Heart left ventricle (tissue), 16 donors: ENCODE results near the gene SHC3. TPM values are rescaled to one million over a fixed set of nuclear protein-coding genes. Genes with fewer than 3 reads are reported as not detected.

Experiments
- ATAC-seq, 4 donors: fragments of 200-7000 bp; cut with Tn5 transposase; one replicate each; pipeline ENCODE4 v1.9.1; 2020 to 2022; ENCODE audit warnings: moderate library complexity in 4 of 4, mild to moderate bottlenecking in 3 of 4, moderate number of reproducible peaks in 1 of 4
- DNase-seq, 5 donors: peaks; one replicate each; pipeline ENCODE4 v3.0.0-alpha.2; 2020
- H3K27ac ChIP-seq, 12 donors: fragments of 200-600 bp; sonication (generic) in 4 of 12; one replicate each; pipeline versions ENCODE4 v1.5.0 to v1.8.0; 2016 to 2022; ENCODE audit warnings: mild to moderate bottlenecking in 2 of 12
- H3K27me3 ChIP-seq, 9 donors: fragments of 200-600 bp; sonication (generic) in 2 of 9; one replicate each; pipeline versions ENCODE4 v1.5.1 to v1.8.0; 2016 to 2022; ENCODE audit warnings: mild to moderate bottlenecking in 3 of 9
- H3K36me3 ChIP-seq, 9 donors: fragments of 200-600 bp; sonication (generic) in 2 of 9; one replicate each; pipeline versions ENCODE4 v1.5.0 to v1.8.0; 2018 to 2022; ENCODE audit warnings: mild to moderate bottlenecking in 2 of 9
- H3K4me1 ChIP-seq, 12 donors: fragments of 200-600 bp; sonication (generic) in 4 of 12; one replicate each; pipeline versions ENCODE4 v1.5.0 to v1.8.0; 2016 to 2022; ENCODE audit warnings: mild to moderate bottlenecking in 3 of 12
- H3K4me3 ChIP-seq, 12 donors: fragments of 200-600 bp; sonication (generic) in 4 of 12; one replicate each; pipeline versions ENCODE4 v1.5.0 to v1.8.0; 2017 to 2022; ENCODE audit warnings: mild to moderate bottlenecking in 9 of 12, moderate library complexity in 4 of 12
- H3K9me3 ChIP-seq, 12 donors: fragments of 200-600 bp; sonication (generic) in 4 of 12; one replicate each; pipeline versions ENCODE4 v1.5.0 to v1.8.0; 2016 to 2022; ENCODE audit warnings: mild to moderate bottlenecking in 1 of 12
- POLR2A ChIP-seq, 2 donors: fragments of 450-650 bp; IDR thresholded peaks; one replicate each; pipeline ENCODE4 v1.6.1; 2017; ENCODE audit warnings: antibody characterized with exemption in 2 of 2, mild to moderate bottlenecking in 2 of 2, moderate library complexity in 2 of 2
- WGBS, 4 donors: extraction: QIAGEN DNeasy Blood & Tissue Kit in 2 of 4; methylation state at CpG; one replicate each; pipeline versions ENCODE4 v1.1.5 to v1.1.7; 2013 to 2018; 5-methylcytosine and 5-hydroxymethylcytosine counted together
- intact Hi-C, 10 donors: fragments of 100-400 bp; cut with DNase I; formaldehyde crosslinking; loops; one replicate each; pipeline versions ENCODE4 v1.11.1 to v1.14.2; 2022
- polyA plus RNA-seq, 2 donors: library from polyadenylated mRNA; stranded (reverse); fragments of 200-250 nt; gene quantifications; one replicate each; pipeline ENCODE4 v1.2.3, GENCODE V29; 2013
- total RNA-seq, 9 donors: library from RNA; depleted of rRNA in 2 of 9; stranded (reverse); fragments of >200 nt in 2 of 9; fragmentation: NEBNext Ultra II Directional in 3 of 9; extraction: Animal tissue kit (Norgen Biotek cat#: 25700) in 3 of 9; gene quantifications; one replicate each; pipeline versions ENCODE4 v1.1.0 to v1.2.4, GENCODE V29; 2016 to 2023
- TF ChIP-seq, protein P1 (sequence below), 12 donors: fragments of 200-600 bp; sonication (generic) in 4 of 12; IDR thresholded peaks; one replicate each; pipeline versions ENCODE4 v1.5.0 to v1.8.0; 2018 to 2022; ENCODE audit warnings: antibody characterized with exemption in 12 of 12, mild to moderate bottlenecking in 5 of 12
- donor health status: ischemic (EF 13 %, LVEDD 7.1; RV severe dilation, severe dysfunction).
- donor health status: healthy with polysubstance abuse.
- donor health status: DM: no; HTN: yes; CAD: no.
- donor health status: DM: no; HTN: no; CAD: no.
- donor health status: ischemic (EF 25% LVEDD 6.9; RV normal size, moderate dysfunction).
- donor health status: ischemic (EF 25% LVEDD 5.7; RV mildly dilated, moderate dysfunction).
- donor health status: healthy.
- donor health status: DM: yes; HTN: yes; CAD: no.
- donor health status: ischemic (EF 35%, LVEDD 5.7; RV mildly dilated, moderate dysfunction).
- donor health status: nonischemic (EF 11% LVEDD 7.7; RV severe dilation, severe dysfunction).
- donor health status: DM: yes; HTN: yes; CAD: no.
- donor health status: PGD.
- donor health status: ischemic (EF 29% LVEDD 5.4; RV normal size, mild dysfunction).
- donor health status: nonischemic (EF 23%, LVEDD 6.1; RV moderate dilation, normal function).

Gene SHC3
- total and polyA plus RNA-seq, 11 donors, result 0.20 to 4.3 (median 0.52) TPM

DNA sequence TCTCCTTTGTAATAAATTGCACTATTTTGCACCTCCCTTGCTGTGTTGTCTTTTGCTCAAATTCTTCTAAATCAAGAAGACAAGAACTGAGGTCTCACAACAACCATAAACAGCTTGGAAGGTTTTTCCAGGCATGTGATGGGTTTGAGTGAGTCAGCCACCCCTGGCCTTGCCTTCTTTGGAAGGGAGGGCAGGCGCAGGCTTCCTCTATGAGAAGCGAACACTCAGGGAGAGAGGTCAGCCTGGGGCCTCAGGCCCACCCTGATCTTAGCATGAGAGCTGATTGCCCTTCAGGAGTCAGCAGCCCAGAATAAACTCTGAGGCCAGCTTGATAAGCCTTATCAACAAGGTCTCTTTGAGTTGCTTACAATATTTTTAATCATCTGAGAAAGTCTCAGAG, 155.7 kb downstream of the SHC3 start:
- no peaks in the 10 kb centered on the region for H3K36me3 ChIP-seq
- no peaks in the 10 kb centered on the region for H3K9me3 ChIP-seq
- 32 to 48% (median 44%) methylated on average over 2 of the region's 2 CpGs for WGBS, 4 donors
- peaks cover 0 to 30% (median 24%) of the 10 kb centered on the region in 12 donors for H3K4me1 ChIP-seq
- H3K4me3 ChIP-seq, result no peak overlapping the region
- no peaks in the 10 kb centered on the region for H3K27me3 ChIP-seq
- TF ChIP-seq, protein P1, sequence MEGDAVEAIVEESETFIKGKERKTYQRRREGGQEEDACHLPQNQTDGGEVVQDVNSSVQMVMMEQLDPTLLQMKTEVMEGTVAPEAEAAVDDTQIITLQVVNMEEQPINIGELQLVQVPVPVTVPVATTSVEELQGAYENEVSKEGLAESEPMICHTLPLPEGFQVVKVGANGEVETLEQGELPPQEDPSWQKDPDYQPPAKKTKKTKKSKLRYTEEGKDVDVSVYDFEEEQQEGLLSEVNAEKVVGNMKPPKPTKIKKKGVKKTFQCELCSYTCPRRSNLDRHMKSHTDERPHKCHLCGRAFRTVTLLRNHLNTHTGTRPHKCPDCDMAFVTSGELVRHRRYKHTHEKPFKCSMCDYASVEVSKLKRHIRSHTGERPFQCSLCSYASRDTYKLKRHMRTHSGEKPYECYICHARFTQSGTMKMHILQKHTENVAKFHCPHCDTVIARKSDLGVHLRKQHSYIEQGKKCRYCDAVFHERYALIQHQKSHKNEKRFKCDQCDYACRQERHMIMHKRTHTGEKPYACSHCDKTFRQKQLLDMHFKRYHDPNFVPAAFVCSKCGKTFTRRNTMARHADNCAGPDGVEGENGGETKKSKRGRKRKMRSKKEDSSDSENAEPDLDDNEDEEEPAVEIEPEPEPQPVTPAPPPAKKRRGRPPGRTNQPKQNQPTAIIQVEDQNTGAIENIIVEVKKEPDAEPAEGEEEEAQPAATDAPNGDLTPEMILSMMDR (IDR thresholded peaks at IDR 0.05), result no peak
- TF ChIP-seq POLR2A (IDR thresholded peaks at IDR 0.05), result no peak
- H3K27ac ChIP-seq, result peak overlapping the region in 11 of 12 donors; percentile 31 to 64 (median 51)
- peak in 3 of 5 donors; percentile 40 to 61 (median 49) for DNase-seq
- intact Hi-C loops, result loop anchor here in 2 of 10 donors (10.0 kb wide), 1 partner anchor 152 kb away; the partner anchor contains the start of gene SHC3 (in 2 of the 2)
- peak; percentile 61 to 78 (median 70) for ATAC-seq

DNA sequence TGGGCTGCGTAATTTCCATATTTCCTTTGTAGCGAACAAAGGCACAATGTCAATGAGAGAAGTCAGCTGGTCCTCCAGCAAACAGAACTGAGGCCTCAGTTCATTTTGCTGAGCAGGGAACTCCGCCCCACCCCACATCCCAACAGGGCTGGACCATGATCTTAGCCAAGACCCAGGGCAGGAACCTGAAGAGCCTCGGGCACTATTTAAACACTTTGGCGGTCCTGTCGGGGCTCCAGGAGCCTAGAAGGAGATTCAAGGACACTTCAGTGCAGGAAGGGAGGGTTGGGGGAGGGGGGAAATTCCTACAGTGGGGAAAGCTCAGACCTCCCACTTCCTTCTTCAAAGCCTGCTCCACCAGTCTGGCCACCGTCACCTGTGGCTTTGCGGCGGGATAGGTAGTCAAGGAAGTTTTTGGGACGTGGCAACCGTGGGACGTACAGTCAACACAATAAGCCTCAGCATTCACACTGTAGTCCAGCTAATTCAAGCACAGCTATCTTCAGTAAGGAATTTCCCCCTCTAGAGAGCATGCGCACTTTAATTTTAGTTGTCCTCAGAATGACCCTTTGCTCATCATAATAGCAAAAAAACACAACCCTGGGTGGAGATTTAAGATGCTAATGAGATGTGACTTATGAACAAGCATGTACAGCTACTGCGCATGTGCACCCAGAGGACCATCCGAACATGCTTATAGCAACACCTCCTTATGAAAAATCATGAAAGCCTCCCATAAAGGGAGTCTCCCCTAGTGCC, 156.4 kb downstream of the SHC3 start:
- Histone ChIP-seq H3K9me3 (peaks cover 0 to under 1% (median 0%) of the 10 kb centered on the region in 12 donors), H3K4me3 (peak overlapping the region in 1 of 12 donors; percentile 13), H3K36me3 (no peaks in the 10 kb centered on the region), H3K27me3 (no peaks in the 10 kb centered on the region), H3K27ac (peak overlapping the region in 11 of 12 donors; percentile 31 to 70 (median 55)), H3K4me1 (peaks cover 0 to 30% (median 24%) of the 10 kb centered on the region in 12 donors)
- TF ChIP-seq, protein P1 (IDR thresholded peaks at IDR 0.05), result no peak
- no peak for TF ChIP-seq POLR2A (IDR thresholded peaks at IDR 0.05)
- DNase-seq, result no peak
- ATAC-seq, result peak; percentile 64 to 86 (median 72)
- intact Hi-C loops, result loop anchor here in 2 of 10 donors (10.0 kb wide), 1 partner anchor 153 kb away; the partner anchor contains the start of gene SHC3 (in 2 of the 2)
- 33 to 38% (median 36%) methylated on average over 14 to 15 of the region's 15 CpGs for WGBS, 4 donors

DNA sequence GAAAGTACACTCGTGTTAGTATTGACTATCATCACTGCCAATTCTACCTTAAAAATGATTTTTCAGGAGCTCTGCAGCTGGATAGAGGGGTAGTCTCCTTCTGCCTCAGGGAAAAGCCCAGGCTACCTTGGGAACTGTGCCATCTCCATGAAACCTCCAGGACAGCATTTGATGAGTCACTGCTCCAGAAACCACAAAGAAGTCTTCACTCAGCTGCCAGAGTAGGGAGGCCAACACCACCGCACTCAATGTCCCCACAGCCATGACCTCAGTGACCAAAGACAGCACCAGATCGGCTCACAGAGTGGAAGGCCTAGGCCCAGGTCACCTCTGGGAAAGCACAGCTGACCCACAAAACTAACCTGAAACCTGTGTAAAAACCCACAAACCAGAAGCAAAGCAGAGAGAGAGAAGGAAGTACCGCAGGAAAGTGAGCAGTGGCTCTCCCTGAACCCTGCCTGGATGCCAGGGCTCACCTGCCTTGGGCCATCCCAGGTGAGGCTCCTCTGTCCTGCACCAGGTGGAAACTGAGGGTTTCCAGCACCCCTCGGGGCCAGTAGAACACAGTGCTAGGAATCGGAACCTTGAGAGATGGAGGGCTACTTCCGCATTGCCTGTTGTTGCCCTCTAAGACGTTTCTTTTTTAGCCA, 157.3 kb downstream of the SHC3 start:
- DNase-seq (peak in 2 of 5 donors; percentile 42 to 62), ATAC-seq (peak in 3 of 4 donors; percentile 22 to 79 (median 62))
- no peaks in the 10 kb centered on the region for H3K36me3 ChIP-seq
- H3K4me3 ChIP-seq, result no peak overlapping the region
- WGBS, 4 donors, result 81 to 87% (median 83%) methylated on average over 8 of the region's 8 CpGs
- peak overlapping the region in 10 of 12 donors; percentile 20 to 70 (median 50) for H3K27ac ChIP-seq
- H3K27me3 ChIP-seq, result no peaks in the 10 kb centered on the region
- peaks cover 0 to 30% (median 24%) of the 10 kb centered on the region in 12 donors for H3K4me1 ChIP-seq
- H3K9me3 ChIP-seq, result peaks cover 0 to 7% (median 0%) of the 10 kb centered on the region in 12 donors
- TF ChIP-seq, protein P1 (IDR thresholded peaks at IDR 0.05), result no peak
- no peak for TF ChIP-seq POLR2A (IDR thresholded peaks at IDR 0.05)
- intact Hi-C loops, result loop anchor here in 2 of 10 donors (10.0 kb wide), 1 partner anchor 154 kb away; the partner anchor contains the start of gene SHC3 (in 2 of the 2)
